GM18499 (cell line): ENCODE data around the gene LYL1.

Source experiments
- ATAC-seq: cut with Tn5 transposase; IDR thresholded peaks from one replicate; pipeline ENCODE4 v1.9.1; 2021; ENCODE audit warnings: moderate number of reproducible peaks; ENCODE audit not compliant: insufficient read depth, unreplicated experiment

LYL1 gene

DNA sequence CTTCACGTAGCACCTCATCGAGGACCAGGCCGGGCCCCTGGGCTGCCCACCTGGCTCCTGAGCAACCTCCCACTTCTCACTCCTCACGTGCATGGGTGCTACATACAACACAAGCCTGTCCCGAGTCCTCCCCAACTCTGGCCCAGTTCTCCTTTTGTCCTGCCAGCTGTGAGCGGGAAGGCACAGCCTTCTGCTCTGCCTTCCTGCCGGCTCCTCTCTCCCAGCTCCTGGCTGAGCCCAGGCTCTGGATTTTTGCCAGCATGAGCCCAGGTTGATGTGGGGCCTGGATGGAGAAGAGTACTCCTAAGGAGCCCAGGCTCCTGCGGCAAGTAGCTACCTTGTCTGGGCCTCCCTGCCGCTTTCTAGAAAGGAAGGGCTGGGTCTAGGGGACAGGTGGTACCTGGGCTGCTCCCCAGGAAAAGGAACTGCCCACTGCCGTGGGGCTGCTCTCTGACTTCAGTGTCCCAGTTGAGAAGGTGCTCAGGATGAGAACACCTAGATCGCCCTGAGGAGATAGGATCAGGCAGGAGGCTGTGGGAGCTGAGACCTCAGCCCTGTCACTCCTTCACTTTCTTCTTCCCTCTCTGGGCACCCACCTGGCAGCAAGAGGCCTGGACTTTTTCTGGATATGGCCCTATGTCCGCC lies 23.6 kb downstream of the LYL1 start:
- ATAC-seq = no peak

DNA sequence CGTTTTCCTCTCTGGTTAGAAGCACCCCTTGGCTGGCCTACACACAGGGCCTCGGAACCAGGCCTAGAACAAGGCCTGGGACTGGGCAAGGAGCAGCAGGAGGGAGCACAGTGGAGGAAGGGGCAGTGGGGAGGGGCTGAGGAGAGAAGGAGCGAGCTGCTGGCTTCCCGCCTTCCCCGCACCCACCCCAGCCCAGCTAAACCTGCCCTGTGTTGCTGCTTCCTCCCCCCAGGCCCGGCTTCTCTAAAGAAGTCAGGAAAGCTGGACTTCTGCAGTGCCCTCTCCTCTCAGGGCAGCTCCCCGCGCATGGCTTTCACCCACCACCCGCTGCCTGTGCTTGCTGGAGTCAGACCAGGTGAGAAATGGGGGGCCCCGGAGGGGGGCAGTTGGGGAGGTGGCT lies 24.3 kb downstream of the LYL1 start:
- ATAC-seq = no peak

DNA sequence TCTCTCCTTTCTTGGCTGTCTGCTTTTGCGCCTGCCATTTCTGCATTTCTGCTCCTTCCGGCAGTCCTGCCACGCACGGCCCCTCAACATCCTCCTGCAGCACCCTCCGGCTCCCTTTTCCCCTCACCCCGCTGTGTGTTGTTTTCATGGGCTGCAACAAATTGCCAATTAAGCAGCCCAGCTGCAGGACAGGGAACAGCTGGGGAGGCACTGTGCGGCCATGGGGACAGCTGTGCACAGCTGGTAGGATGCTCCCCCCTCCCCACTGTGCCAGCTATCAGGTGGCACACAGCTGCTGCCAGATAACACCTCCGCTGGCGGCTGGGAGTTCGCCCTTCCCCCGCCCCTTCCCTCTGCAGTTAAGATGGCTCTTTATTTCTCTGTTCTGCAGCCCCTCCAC lies 25.4 kb downstream of the LYL1 start:
- no peak for ATAC-seq

DNA sequence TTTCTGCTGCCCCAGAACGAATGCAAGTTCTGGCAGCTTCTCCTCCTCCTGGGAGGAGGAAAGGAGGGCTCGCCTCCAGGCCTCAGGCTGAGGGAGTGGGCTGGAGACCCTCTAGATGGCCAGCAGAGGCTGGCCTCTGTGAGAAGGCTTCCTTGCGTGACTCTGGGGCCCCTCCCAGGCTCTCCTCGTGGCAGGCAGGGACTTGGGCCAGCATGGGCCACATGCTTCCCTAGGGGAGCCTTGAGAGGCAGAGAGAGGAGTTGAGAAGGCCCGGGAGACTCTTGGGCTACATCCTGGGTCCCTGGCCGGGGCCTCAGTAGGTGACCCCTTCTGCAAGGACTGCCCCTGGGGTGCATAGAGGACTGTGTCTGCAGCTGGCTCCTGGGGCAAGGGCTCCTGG lies 25.9 kb downstream of the LYL1 start:
- no peak for ATAC-seq

DNA sequence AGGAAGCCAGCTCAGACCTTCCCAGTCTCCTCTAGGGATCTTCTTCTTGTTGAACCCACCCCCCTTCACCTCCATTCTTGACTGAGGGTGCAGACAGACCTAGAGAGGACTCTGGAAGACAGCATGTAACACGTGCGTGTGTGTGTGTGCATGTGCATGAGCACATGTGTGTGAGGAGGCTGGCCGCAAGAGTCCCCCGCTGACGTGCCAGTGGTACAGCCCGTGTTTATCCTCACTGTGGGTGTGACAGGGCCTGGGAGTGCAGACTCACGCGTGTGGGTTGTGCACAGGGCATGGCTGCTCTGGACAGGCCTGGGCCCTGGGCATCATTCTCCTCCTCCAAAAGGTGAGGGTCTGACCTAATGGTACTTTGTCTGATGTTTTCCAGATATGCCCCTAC lies 26.3 kb downstream of the LYL1 start:
- ATAC-seq = no peak

DNA sequence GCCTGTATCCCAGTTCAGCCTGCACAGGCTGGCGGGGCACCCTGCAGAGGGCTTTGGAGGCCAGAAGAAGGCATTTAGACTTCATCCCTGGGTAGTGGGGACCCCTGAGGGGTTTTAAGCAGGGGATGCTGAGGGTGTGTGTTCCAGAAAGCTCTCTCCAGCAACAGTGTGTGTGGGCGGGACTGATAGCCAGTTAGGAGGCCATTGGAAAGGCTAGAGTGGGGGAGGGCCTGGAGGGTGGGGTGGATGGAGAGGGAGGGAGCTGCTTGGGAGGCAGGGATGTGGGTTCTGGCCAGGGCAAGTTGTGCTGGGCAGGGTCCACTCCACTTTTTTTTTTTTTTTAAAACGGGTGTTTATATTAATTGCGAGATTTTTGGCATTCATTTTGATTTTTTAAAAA lies 28.3 kb downstream of the LYL1 start:
- no peak for ATAC-seq

DNA sequence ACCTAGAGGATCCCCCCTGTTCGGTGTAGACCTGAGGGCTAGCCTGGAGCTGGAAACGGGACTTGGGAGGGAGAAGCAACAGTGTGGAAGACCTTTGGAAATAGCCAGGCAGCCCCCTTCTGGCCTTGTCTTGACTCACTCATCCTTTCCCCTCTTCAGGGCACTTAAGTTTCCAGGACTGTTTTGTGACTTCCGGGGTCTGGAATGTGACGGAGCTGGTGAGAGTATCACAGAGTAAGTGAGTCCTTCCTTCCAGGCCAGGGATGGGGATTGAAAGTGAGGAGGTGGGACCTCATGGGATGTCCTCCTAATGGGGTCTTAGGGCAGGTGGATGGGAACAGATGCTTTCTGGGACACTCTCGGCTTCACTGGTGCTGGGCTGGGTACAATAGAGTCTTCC lies 29.4 kb downstream of the LYL1 start:
- no peak for ATAC-seq

DNA sequence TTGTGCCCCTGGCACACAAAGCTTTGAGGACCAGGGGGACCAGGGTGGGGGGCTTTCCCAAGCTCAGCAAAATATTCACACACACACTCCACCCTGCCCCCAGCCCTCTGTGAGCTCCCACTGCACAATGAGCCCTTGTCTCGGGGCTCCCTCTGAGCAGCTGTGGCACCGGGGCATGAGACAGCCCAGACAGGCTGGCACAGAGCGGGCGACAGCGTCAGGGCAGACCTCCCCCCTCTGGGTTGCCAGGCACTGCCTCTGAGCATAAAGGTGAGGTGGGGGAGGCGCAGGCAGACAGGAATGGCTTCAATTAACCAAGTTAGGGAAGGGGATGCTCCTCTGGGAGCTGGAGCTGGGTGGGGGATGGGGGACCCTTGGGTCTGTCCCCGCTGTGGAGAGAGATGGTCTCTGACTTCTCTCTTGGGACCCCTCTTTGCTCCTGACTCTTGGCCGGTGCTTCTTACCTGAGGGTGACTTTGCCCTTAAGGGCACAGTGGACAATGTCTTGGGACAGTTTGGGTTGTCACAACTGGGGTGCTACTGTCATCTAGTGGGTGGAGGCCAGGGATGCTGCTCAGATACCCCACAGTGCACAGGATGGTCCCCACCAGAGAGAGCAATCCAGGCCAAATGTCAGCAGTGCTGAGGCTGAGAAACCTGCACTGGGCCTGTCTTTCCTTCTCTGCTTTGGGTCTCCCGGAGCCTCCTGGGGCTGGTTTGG lies 30.3 kb downstream of the LYL1 start:
- no peak for ATAC-seq

DNA sequence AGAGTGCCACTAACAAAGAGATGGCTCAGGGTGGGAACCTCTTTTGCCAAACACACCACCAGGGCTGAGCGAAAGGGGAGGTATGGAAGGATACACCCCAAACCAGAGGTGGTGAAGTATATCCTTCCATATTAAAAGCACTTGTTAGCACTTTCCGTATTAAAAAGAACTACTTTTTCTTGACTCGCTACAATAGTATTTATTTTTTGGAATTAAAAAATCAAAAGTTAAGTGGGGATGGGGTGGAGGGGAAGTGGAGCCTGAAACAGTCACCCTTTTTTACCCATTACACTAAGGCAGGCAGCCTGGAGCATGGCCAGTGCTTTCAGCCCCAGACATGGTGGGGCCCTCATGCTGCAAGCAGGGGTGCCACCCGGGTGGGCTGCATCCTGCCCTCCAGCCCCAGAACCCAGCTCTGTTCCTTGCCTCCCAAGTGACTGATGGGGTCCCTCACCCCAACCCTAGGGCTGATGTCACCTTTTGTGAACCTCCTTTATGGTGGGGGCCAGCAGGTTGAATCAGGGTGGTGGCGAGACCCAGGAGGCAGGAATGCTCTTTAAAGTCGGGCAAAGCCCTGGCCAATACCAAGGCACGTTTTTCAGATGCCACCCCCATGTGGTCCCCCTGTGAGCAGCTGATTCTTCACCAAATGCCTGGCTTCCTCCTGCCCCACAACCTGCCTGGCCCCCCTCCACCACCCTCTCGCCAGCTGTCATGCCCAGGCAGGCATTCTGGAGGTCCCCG lies 31.0 kb downstream of the LYL1 start:
- ATAC-seq = no peak

DNA sequence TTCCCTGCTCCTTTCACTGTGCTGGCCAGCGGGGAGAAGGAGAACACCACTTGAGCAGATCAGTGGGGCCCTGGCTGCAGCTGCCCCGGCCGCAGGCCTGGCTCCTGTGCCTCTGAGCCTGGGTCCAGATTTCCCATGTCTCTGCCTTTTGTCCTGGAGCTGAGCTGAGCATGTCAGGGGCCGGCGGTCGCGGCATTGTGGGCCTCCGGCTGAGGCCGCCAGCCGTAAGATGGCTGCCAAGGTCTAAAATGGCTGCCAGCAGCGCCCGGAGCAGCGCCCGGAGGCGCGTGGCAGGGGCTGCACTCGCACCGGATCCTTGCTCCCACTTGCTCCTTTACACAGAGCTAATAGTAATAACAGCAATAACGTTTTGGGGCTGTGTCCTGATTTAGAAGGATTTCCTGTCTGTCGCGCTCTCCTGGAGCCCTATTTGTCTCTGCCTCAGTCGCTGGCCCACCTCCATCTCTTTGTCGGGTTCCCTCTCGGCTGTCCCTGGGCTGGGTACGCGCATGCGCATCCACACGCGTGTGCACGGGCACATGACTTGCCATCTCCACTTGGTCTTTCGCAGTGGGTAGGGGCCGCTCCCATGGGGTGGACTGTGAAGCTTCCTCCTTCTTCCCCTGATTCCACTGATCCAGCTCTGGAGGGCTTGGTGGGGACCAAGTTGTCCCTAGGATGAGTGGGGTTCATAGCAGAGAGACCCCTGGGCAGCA lies 32.1 kb downstream of the LYL1 start:
- ATAC-seq = no peak

DNA sequence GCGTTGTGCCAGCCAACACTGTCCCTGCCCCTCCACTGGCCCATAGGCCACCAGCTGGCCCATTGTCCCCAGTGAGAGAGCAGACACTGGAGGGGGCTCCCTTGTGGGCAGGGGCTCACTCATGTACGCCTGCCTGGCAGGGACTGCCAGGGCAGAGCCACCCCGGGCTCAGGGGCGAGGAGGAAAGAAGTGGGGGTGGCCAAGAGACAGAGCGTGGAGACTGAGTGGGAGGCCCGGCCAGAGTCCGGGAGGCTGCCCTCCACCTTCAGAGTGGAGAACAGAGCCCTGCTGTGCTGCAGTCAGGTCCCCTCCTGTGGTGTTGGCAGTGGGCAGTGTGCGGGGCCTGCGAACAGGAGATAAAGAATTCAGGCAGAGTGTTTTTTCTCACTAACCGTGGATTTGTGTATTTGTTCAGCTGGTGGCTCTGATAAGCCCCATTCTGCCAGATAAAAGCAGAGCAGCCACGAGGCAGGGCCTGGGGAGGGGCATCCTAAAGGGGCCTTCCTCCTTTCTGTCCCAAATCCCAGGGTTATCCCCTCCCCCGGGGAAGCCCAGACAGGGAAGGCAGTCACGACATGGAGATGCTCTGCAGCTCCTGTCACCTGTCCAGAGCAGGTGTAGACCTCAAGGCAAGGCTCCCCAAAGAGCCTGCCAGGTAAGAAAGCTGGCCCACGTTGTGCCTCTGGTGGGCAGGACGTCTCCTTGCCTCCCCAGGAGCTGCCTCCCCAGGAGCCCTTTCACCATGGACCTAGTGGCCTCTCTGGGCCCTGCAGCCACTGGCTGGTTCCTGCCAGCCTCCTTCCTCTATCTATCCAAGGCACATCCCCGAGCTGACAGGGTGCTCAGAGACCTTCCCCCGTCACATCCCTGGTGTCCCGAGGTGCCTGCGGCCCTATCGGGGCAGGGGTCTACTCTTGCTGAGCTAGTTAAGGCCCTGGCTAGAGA lies 33.0 kb downstream of the LYL1 start:
- ATAC-seq = no peak

DNA sequence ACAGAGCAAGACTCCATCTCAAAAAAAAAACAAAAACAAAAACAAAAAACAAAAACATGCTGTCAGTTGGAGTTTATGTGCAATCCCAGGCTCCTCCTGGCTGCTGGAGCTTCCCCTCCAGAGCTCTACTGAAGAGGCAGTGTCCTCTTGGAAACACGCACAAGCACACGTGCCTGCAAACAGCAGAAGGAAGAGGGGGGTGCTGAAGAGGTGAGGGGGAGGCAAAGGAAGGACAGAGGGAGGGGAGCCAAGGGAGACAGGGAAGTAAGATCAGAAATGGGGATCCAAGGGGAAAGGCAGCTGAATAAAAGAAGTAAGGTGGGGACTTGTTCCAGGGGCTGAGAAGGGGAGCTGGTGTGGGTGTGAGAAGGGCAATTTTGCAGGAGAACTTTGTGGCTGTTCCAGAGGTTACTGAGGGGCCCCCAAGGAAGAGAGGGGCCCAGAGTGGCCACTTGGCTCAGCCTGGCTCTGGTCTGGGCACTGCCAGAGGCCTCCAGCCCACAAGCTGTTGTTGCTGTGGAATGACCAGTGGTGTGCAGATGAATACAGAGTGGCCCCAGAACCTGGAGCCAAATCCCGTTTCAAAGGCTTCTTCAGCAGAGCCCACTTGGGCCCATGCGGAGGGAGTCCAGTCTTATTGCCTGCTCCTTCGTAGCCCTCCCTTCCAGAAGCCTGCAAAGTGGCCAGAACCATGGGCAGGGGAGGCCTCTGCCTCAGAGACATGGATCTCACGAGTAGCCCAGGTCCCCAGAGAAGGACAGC lies 34.4 kb downstream of the LYL1 start:
- no peak for ATAC-seq

DNA sequence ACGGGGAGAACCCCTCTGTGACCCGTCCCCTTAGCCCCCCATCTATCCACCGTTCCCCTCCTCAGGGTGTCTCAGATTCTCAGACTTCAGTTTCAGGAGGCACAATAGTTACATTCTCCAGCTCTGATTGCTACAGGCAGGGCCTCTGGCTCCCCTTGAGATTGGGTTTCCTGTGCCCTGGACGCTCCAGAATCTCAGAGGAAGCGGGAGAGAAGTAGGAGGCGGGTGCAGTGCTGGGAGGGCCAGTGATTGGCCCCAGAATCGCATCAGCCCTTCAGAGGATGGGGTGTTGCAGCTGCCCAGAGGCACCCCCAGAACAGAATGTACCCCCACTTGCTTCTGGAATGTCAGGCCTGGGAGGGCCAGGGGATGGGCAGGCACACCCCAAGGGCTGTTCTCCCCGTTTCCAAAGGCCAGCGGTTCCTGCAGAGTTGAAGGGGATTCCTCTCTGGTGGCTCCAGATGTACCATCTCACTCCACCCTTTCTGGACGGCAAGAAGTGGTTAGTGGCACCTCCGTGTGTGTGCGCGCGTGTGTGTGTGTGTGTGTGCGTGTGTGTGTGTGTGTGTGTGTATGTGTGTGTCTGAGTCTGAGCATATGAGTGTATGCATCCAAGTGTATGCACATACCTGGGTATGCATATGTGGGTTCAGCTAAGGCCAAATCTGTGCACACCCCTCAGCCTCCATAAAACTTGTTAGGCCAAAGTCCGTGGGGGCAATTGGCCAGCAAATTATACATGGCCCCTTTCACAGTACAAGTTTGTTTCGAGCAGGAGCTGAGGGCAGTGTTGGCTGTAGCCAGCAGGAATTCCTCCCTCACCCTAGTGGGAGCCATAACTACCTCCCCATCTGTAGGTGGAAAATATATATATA lies 35.5 kb downstream of the LYL1 start:
- ATAC-seq = no peak

DNA sequence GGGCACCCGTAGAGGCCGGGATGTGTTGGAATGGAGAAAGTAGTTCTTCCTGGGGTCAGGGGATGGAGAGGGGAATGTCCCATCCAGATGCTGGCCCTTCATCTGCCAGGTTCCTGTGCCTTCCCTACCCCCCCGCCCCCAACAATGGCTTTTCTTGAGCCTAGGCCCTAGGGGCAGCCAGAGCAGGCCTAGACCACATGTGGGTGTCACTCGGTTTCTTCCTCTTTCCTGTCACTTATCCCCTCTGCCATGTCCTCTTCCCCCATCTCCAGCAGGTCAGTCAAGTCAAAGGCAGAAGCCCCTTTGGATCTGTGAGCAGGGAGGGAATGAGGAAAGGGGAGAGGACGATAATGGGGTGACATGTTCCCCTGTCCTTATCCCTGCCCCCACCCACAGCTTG lies 36.4 kb downstream of the LYL1 start:
- no peak for ATAC-seq

DNA sequence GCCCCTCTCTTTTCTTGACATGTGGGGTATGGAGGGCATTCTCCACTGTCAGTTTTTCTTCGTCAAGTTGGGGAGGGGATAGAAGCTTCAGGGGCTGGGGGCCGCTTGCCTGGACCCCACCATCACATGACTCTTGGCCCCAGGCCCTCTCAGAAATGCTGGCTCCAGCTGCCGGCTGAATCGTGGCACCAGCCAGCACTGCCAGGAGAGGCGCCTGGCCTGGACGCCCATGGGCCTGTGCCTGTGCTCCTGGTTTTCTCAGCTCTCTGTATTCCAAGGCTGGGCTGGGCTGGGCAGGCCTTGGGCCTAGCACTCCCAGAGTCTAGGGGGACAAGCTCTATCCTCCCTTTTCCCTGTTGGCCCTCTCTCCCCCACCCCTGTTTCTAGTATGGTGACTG lies 38.6 kb downstream of the LYL1 start:
- no peak for ATAC-seq

DNA sequence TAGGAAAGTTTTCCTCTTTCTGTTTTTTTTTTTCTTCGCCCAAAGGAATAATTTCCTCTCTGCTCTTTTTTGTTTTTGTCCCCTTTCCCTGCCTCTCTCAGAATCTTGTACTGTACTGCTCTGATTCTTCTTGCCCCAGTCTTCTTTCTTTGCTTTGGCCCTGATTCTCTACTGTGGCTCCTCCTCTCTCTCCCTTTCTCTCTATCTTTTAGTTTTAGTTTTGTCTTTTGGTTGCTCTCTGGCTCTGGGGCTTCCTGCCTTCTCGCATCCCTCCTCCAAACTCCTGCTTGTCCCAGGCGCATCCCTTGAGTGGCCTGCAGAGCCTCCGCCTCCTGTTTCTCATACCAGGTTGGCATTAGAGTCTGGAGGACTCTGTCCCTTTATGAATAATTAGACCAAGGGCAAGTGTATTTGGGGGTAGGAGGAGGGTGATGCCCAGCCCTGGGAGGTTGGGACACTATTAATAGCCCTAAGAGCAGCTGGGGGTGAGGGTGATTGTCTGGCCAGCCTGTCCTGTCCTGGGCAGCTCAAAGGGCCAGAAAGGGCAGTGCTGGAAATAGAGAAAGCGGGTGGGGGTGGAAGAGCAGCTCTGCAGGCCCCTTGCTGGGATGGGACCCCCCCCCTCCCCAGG lies 39.1 kb downstream of the LYL1 start:
- no peak for ATAC-seq

DNA sequence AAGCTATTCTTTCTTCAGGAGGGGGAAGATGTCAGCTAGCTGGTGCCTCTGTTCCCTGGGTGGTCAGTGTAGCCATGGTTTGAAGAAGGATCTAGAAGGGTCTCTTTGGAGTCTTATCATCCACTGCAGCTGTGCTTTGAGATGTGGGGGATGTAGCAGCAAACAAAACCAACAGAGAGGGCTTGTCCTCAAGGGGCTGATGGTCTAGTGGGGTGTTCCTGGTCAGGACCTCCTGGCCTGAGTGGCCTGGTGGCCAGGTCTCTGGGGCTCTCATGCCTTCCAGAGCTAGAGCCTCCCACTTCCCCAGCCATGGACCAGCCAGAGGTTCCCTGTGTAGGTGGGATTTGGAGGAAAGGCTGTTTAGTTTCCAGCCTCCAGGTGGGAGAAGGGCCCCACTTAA lies 40.3 kb downstream of the LYL1 start:
- ATAC-seq = no peak
